Measurements from ENCODE around the gene TFF2.

The TFF2 gene

DNA sequence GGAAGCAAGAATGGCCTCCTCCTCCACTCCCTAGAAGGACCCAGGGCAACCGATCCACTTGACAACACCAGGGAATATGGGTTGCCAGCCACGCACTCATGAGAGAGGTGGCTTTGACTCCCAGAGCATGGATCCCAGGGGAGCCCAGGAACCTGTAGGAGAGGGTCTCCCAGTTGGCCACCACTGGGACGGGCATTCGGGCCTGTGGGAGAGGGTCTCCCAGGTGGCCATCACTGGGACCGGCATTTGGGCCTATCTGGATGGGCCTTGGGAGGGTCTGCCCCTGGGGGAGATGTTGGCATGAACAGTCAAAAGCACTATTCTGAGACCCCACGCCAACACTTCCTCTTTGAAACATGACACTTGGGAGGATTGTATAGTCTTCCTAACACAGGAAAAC, 15.0 kb upstream of the TFF2 start:
- DNase-seq = no peak

- no peak for DNase-seq
Observed at GRCh38 chr21:42364304-42364865, 13.6 kb upstream of the TFF2 start.

GRCh38 chr21:42363312-42363711, 12.5 kb upstream of the TFF2 start:
- DNase-seq = no peak

GRCh38 chr21:42362700-42363099, 11.9 kb upstream of the TFF2 start:
- DNase-seq = no peak

- DNase-seq = no peak
Observed at GRCh38 chr21:42362198-42362597, 11.4 kb upstream of the TFF2 start.

- DNase-seq = no peak
Observed at GRCh38 chr21:42361286-42361685, 10.5 kb upstream of the TFF2 start.

DNA sequence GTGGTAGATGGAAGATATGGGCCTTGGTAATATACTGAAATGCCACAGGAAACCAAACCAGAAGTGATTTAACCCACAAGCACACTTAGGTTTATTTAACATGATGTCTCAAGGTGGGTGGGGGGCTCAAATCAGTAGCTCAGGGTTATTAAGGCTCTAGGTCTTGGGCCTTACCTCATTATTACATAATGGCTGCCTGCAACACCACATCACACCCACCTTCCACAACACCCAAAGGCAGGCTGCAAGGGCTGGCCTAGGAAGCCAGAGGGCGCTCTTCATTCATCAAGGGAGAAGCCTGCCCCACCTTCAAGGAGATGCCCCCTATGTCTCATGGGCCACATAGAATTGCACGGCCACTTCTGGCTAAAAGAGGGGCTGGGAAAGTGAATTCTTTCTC, 9.5 kb upstream of the TFF2 start:
- DNase-seq = no peak

- DNase-seq = no peak
Observed at GRCh38 chr21:42358937-42359336, 8.1 kb upstream of the TFF2 start.

DNA sequence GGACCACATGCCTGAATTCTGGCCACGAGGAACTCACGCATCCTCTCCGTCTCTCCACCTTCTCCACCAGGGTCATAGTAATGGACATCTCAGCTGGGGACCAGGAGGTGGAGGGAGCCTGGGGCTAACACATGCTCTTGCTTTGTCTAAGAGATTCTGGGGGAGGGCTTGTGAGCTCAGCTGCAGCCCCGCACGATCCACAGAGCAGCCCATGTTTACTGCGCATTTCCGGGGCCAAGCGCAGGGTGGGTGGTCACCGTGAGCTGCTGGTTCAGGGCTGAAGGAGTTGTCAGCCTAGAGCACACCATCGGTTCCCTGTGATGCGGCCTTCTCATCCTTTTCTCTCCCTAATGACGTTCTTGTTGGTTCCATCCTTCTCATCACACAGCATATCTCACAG, 7.5 kb upstream of the TFF2 start:
- no peak for DNase-seq

DNA sequence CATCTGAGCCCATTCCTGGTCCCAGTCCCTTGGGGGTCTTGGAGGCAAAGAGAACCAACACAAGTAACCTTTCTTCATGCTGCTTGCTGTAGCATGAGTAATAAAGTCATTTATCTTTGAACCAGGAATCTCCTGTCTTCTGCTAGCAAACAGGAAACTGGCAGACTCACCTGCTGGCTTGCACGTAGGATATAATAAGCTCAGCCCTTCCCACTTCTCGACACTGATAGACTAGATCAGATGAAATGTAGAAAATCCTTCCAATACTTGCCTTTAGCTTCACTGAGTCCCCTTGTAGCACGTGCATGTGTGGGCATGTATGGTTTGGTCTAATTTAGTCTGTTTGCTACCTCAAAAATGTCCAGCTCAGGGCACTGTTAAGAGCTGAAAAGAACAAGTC, 6.5 kb upstream of the TFF2 start:
- no peak for DNase-seq

- DNase-seq = no peak
Observed at GRCh38 chr21:42356650-42357049, 5.9 kb upstream of the TFF2 start.

GRCh38 chr21:42356046-42356445, 5.3 kb upstream of the TFF2 start:
- DNase-seq = no peak

- no peak for DNase-seq
Observed at GRCh38 chr21:42353623-42354022, 2.8 kb upstream of the TFF2 start.

GRCh38 chr21:42352441-42353095, 1.8 kb upstream of the TFF2 start:
- DNase-seq = no peak

DNA sequence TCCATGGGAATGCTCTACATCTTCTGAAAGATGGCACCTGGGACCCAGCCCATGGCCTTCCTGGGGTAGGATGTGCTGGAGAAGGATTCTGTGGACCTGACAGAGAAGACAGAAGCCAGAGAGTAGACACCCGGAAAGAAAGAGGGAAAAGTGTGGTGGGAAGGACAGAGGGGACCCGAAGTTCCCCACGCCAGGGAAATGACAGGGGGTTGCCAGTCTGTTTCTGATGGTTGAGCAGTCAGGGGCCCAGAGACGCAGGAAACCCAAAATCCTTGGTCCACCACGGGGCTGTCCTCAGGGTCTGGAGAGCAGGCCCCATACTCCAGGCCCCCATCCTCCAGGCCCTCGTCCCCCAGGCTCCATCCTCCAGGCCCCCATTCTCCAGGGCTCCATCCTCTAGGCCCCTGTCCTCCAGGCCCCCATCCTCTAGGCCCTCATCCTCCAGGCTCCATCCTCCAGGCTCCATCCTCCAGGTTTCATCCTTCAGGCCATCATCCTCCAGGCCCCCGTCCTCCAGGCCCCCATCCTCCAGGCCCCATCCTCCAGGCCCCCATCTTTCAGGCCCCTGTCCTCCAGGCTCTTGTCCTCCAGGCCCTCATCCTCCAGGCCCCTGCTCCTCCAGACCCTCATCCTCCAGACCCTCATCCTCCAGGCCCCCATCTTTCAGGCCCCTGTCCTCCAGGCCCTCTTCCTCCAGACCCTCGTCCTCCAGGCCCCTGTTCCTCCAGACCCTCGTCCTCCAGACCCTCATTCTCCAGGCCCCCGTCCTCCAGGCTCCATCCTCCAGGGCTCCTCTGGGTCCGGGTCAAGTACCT, 1.0 kb upstream of the TFF2 start:
- no peak for DNase-seq

DNA sequence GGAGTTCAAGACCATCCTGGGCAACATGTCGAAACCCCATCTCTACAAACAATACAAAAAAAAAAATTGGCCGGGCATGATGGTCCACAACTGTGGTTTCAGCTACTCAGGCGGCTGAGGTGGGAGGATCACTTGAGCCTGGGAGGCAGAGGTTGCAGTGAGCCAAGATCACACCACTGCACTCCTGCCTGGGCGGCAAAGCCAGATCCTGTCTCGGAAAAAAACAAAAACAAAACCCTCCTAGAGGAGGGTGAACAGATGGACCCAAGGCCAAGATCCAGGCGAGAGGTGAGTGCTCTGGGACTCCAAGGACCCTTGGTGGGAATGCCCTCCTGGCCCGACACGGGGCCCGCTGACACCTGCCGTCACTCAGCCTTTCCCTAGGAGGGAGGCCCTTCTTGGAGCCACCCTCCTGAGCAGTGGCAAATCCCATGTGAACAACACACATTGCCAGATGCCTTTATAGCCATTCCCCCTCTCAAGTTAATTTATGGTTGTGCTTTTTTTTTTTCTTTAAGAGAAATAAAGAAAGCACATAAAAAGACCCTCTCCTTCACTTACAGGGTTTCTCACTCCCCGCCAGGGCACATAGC, 380 bp downstream of the TFF2 start:
- DNase-seq = no peak

GRCh38 chr21:42349420-42350317, 1.1 kb downstream of the TFF2 start:
- DNase-seq = no peak

- no peak for DNase-seq
Observed at GRCh38 chr21:42348762-42349161, 2.0 kb downstream of the TFF2 start.

DNA sequence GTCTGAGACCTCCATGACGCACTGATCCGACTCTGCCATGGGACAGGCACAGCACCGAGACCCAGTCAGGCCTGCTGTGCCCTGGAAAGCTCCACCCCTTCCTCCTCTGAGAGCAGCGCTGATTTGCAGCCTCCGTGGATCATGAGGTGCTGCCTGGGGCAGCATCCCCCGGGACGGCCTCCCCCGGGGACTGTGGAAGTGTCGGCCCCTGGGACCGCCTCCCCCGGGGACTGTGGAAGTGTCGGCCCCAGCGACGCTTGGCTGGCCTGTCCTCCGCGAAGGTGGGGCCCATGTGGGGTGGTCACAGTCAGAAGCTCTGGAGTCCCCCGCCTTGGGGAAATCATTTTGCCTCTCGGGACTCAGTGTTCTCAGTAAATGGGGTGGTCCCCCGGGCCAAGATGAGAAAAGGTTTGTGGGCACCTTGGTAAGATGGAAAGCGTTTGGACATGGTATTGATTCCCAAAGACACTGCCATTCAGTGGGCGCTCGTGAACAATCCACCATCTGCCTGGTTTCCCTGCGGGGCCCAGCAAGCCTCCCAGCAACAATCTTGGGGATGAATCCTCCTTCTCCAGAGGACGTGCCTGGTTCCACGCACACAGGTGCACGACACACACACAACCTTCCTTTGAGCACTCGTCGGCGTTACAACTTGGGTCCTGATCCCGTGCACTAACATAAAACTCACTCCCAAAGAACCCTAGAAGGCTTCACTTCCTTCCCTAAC, 3.0 kb downstream of the TFF2 start:
- DNase-seq = no peak

GRCh38 chr21:42346866-42347600, 3.8 kb downstream of the TFF2 start:
- no peak for DNase-seq

GRCh38 chr21:42346441-42346840, 4.4 kb downstream of the TFF2 start:
- DNase-seq = no peak

Data from EL (cell line).